ENCODE results near the gene CDR2.

GRCh38 chr16:22352140-22352539 is 22.3 kb downstream of the CDR2 start:
- no peak for TF ChIP-seq TAF1 (IDR thresholded peaks at IDR 0.05; ENCODE audit: borderline replicate concordance, low read depth, low read length)
- no peak for TF ChIP-seq POLR2A (IDR thresholded peaks at IDR 0.05; ENCODE audit: low read depth, low read length)
- TF ChIP-seq POLR2AphosphoS5 (IDR thresholded peaks at IDR 0.05; ENCODE audit: low read depth, low read length): no peak

Data from GM12892 (cell line).